GF-D8 (cell line): Measurements from ENCODE around the gene LGALS3BP.
A peak's percentile ranks its signal among the peaks of the same experiment; 100 is the strongest.
"Not testable (repeated sequence)": the region's sequence is repeated elsewhere in the genome, so short reads cannot be mapped to it uniquely, and the experiment has no call there.

Source experiments
- DNase-seq: peaks from one replicate; lab custom pipeline; 2025; lab: John Stamatoyannopoulos, UW

Gene LGALS3BP, protein sequence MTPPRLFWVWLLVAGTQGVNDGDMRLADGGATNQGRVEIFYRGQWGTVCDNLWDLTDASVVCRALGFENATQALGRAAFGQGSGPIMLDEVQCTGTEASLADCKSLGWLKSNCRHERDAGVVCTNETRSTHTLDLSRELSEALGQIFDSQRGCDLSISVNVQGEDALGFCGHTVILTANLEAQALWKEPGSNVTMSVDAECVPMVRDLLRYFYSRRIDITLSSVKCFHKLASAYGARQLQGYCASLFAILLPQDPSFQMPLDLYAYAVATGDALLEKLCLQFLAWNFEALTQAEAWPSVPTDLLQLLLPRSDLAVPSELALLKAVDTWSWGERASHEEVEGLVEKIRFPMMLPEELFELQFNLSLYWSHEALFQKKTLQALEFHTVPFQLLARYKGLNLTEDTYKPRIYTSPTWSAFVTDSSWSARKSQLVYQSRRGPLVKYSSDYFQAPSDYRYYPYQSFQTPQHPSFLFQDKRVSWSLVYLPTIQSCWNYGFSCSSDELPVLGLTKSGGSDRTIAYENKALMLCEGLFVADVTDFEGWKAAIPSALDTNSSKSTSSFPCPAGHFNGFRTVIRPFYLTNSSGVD

GRCh38 chr17:78979780-78980623, at the start of gene LGALS3BP:
LGALS3BP (minus strand) TSS chr17:78979923; CDS start chr17:78977191, 2,732 bp downstream.
- DNase-seq, result no peak

GRCh38 chr17:79028496-79029326, 49.0 kb upstream of the LGALS3BP start:
- no peak for DNase-seq

DNA sequence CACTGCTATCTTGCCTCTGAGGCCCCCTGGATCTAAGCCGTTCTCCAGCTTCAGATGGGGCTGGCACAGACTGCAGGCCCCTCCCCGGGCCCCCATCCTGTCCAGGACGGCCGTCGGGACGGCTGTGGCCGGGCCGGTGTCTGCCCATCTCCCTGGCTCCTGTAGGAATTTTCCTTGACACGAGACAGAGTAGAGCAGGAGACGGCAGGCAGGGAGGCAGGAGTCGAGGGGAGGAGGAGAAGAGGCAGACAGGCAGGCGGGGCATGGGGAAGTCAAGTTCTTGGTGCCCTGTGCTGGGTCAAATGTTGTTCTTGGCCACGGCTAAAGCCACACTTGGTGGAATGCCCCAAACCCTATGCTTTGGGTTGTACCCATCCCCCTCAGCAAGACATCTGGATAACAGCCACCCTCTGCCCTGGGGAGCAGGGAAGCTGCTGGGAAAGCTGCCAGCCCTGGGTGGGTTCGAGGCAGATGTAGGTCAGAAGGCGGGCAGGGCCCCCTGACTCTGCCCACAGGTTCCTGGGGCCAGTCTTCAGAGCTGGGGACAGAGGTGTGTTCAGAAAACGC, 48.3 kb upstream of the LGALS3BP start:
- DNase-seq, result no peak

- no peak for DNase-seq
These were observed 47.7 kb upstream of the LGALS3BP start for GRCh38 chr17:79027274-79027924.

DNA sequence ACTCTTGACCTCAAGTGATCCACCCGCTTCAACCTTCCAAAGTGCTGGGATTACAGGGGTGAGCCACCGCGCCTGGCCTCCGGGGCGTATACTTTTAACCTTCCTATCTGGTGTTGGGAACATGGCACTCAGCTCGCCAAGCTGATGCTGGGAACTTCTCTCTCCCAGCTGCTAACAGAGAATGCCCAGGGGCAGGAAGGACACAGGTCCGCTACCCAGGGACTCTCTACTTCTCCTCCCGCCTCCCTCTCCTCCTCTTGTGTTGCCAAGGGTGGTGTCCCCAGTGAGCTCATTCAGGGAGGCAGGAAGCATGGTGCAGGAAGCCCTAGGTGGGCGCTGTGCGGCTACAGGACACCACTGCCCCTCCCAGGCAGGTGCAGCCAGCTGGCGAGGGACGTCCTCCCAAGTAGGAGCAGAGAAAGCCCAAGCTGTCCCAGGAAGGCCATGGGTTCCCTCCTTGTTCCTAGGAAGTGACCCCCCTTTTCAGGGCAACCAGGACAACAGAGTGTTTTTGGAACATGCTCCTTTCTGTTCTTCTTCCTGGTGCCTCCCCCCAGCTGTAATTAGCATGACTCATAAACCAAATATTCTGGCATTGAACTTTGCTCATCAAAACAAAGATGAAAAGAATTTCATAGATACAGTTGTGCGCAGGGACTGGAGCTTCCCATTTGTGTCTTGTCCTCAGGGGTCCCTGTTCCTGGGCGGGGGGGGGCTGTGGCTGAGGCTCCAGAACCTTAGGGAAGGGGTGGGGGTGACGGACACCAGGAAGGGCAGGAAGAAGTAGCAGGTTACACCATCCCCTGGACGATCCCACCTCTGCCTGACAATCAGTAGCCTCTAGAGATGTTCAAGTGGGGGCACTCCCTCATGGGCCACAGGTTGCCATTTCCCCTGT, 46.9 kb upstream of the LGALS3BP start:
- no peak for DNase-seq

DNA sequence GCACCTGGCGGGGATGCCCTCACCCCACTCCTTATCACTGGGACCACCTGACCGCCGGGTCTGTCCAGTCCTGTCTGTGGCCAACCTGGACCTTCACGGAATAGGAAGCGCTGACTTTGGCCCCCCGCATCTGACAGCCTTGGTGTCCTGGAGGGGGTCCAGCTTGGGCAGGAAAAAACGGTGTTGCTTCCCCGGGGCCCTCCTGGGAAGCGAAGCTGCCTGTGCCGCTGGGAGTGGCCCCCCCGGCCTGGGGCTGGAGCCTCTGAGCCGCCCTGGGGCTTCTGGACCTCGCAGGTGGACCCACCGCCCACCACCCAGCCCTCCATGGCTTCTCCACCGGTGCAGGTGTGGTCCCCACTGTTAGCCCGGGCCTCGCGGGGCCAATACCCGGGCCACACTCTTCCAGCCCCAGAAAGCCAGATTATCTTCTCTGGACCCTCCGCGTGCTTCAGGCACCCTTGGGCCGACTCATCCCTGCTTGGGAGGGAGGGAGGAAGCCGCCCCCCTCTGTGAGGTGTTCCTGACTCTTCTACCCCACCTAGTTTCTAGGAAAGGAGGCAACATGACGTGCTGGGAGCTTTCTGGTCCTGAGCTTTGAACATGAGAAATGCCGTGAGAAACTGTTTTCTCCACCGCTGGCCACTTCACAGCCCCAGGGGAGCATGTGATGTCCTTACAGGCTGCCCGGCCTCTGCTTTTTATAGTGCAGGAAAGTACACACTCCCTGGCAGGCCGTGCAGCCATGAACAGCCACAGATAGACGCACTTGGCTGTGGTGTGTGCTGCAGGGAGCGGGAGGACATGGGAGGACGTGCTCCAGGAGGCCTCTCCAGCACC, 45.4 kb upstream of the LGALS3BP start:
- no peak for DNase-seq

DNA sequence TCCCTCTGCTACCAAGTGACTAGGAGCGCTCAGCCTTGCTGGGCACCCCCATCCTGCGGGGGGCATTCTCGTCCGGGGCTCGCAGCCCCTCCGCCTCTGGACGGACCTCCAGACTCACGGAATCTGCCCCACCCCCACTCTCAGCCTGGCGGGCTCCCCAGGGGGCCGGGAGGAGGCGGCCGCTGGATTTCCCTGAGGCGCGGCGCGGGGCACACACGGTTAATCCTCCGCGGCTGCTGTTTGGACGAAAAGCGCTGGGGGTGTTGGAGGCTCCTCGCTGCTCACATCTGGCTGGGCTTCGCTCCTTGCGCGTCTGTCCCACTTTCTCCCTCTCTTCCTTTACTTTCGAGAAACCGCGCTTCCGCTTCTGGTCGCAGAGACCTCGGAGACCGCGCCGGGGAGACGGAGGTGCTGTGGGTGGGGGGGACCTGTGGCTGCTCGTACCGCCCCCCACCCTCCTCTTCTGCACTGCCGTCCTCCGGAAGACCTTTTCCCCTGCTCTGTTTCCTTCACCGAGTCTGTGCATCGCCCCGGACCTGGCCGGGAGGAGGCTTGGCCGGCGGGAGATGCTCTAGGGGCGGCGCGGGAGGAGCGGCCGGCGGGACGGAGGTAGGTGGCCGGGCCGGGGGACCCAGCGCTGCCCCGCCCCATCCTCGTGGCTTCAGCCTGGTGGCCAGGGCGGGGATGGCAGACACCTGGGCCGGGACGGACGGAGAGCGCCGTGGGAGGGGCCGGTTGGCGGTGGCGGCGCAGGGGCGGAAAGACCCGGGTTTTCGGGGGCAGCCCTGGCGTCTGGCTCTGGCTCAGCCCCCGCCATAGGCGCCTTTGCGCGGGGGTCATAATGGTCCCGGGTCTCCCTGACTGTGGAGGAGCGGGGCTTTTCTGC, 44.4 kb upstream of the LGALS3BP start, which contains the start of gene C1QTNF1:
Gene C1QTNF1, plus strand, starts transcription at position 284 of the 886 bp plus-strand sequence. CDS start 19,800 bp downstream, outside the sequence.
- DNase-seq, result no peak

- no peak for DNase-seq
These were observed 43.5 kb upstream of the LGALS3BP start for GRCh38 chr17:79023180-79023705.

- DNase-seq, result no peak
These were observed 42.8 kb upstream of the LGALS3BP start for GRCh38 chr17:79022507-79022991.

- not testable (repeated sequence) for DNase-seq
These were observed 42.2 kb upstream of the LGALS3BP start for GRCh38 chr17:79021929-79022328.

DNA sequence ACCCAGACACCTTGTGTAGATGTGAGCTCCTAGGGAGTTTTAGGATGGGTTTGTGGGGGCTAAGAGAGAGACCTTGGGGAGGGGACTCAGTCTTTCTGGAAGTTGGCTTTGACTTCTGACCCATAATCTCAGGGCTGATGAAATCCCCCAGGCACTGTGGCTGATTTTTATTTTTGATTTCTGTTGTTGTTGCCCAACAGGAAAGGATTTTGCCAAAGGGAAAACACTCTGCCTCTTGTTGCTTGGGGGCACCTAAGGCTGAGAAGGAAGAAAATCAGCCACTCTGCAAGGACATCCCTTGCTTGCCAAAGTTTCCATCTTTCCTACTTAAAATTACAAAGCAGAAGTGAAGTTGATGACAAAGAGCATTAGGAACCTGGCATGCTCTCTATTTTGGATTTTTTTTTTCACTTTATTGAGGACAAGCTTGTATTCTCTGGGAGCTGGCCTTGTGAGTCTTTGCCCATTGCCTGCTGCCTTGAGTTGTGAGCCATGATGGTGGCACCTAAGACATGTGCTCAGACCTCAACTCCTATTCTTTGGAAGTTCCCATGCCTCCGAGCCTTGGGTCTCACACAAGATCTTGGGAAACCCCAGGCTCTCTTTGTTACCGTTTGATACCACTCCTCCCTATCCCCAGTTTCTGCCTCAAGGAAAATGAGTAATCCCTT, 41.0 kb upstream of the LGALS3BP start:
- DNase-seq, result no peak

GRCh38 chr17:79019632-79020584, 40.2 kb upstream of the LGALS3BP start:
- DNase-seq, result peak; percentile 17

DNA sequence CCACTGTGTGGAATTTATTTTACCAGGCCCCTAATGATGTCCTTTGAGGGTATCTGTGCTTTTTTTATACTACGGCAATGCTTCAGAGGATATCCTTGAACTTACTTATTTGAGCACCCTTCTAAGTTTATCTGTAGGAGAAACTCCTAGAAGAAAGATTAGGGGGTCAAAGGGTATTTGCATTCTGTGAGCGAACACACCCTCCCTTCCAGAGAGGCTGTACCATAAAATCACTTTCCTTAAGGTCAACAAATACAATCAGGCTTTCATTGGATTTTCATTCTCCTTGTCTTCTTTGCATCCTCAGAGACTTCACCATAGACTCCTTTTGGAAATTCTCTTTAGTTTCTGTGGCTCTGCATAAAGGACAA, 39.5 kb upstream of the LGALS3BP start:
- DNase-seq, result no peak

- no peak for DNase-seq
These were observed 38.6 kb upstream of the LGALS3BP start for GRCh38 chr17:79018370-79018695.

- no peak for DNase-seq
These were observed 38.0 kb upstream of the LGALS3BP start for GRCh38 chr17:79017546-79018369.
